HG03432 (cell line): ENCODE measurements around the gene HNRNPH2.

Experiments
- ATAC-seq: cut with Tn5 transposase; IDR thresholded peaks from one replicate; pipeline ENCODE4 v1.9.1; 2021; ENCODE audit warnings: mild to moderate bottlenecking, moderate library complexity; ENCODE audit not compliant: unreplicated experiment

Gene HNRNPH2, protein sequence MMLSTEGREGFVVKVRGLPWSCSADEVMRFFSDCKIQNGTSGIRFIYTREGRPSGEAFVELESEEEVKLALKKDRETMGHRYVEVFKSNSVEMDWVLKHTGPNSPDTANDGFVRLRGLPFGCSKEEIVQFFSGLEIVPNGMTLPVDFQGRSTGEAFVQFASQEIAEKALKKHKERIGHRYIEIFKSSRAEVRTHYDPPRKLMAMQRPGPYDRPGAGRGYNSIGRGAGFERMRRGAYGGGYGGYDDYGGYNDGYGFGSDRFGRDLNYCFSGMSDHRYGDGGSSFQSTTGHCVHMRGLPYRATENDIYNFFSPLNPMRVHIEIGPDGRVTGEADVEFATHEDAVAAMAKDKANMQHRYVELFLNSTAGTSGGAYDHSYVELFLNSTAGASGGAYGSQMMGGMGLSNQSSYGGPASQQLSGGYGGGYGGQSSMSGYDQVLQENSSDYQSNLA

GRCh38 chrX:101407748-101408531 is at the start of gene HNRNPH2, which contains the start of gene GLA:
Gene HNRNPH2 (plus strand): TSS chrX:101408222. CDS start chrX:101411989, 3,767 bp downstream.
Gene GLA (minus strand): TSS chrX:101407925. CDS start chrX:101407903, 22 bp downstream.
- ATAC-seq: peak; percentile 96

GRCh38 chrX:101359966-101360365 is 48.1 kb upstream of the HNRNPH2 start:
- no peak for ATAC-seq

GRCh38 chrX:101360390-101360789 is 47.6 kb upstream of the HNRNPH2 start:
- no peak for ATAC-seq

- no peak for ATAC-seq
Observed at GRCh38 chrX:101362116-101362515, 45.9 kb upstream of the HNRNPH2 start.

GRCh38 chrX:101362757-101363156 is 45.3 kb upstream of the HNRNPH2 start:
- no peak for ATAC-seq

GRCh38 chrX:101365301-101365795 is 42.7 kb upstream of the HNRNPH2 start:
- no peak for ATAC-seq

DNA sequence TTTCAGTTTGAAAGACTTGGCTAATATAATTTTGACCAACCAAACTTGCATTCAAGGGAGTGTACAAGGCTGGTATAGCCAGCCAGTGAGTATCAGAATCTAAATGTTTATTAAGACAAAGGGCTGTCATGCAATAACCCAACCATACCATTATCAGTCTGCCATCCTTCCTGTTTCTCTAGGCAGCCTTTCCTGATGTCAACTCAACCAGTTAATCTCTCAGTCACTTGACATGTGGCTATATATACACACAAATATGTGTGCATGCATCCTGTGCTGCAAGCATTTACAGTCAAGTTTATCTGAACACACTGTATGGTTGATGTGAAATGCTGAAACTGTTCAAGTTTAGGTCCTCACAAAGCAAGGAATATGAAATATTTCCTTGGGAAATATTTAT is 39.2 kb upstream of the HNRNPH2 start:
- no peak for ATAC-seq

- no peak for ATAC-seq
Observed at GRCh38 chrX:101369687-101370086, 38.3 kb upstream of the HNRNPH2 start.

- peak; percentile 84 for ATAC-seq
Observed at GRCh38 chrX:101370888-101371504, 37.0 kb upstream of the HNRNPH2 start.

DNA sequence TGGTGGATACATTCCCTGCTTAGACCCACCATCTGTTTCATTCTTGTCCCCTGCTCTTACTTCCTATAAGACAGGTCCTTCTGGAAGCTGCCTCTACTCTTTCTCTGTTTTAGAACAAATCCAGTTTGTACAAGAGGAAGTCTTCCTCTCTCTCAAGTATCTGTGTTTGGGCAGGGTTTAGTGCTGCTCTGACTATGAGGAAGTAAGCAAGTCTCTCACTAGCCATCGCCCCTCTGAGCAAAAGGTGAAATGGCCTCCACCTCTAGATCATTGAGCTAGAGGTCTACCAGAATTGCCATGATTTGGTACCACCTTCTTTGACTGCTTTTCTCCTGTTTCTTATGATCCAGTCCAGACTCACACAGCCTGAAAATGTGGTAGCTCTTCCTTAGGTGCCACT is 30.5 kb upstream of the HNRNPH2 start:
- ATAC-seq: no peak

GRCh38 chrX:101383679-101384205 is 24.3 kb upstream of the HNRNPH2 start:
- ATAC-seq: peak; percentile 73

DNA sequence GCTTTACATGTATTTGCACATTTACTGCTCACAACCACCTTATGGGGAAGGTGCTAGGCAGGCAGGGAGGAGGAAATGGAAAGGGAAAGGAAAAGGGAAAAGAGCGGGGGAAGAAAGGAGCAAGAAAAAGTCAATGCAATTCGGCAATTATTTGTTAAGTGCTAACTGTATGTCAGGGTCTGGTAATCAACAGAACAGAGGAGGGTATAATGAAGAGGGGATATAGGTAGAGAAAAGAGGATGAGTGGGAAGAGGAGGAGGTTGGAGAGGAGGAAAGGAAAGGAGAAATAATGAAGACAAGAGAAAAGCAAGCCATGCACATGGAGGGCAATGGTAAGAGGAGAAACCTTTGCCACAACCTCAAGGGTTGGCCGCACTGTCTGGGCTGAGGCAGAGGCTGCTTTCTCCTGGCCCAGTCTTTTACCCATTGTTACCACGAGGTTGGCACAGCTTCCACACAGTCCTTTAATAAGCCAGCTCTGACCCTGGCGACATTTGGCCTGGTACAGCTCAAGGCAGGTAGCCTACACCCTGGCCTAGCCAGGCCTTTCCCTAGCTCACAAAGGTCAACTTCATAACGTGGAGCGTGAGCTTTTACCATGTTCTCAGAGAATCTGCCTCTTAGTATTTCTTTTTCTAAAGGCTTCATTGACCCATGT is 22.9 kb upstream of the HNRNPH2 start:
- ATAC-seq: no peak

DNA sequence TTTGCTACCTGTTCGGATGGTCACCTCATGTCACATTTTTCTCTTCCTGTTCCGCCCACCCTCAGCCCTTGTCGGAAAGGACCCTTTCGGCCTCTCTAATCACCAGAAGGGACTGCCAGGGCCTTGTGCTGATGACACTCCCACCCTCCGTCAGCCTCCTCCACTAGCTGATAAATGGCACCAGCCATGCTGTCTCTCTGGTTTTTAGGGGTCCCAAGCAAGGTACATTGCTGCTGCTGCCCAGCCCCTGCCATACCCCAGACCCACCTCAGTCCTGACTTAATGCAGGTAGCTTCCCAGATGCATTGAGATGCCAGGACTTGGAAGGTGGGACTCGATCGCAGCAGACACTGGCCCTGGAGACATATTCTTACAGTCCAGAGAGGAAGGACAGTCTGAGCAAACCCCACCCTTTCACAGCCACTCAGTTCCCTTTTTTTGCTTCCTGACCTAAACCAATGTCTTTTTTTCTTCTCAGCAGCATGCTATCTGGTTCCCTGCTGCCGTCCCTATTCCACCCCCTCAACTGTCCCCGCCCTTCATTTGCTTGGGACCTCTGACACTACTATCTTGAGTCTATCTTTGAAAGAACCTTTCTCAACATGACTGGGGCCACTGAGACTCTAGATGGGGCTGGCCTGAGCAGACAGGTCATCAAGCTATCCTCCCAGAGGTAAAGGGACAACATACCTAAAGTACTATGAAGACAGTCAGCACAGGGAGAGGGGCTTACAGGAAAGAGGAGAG is 22.1 kb upstream of the HNRNPH2 start, which contains the start of gene BTK:
BTK (minus strand) TSS at position 397 of the 747 bp plus-strand sequence. CDS start 10,907 bp downstream, outside the sequence.
- ATAC-seq: peak; percentile 73

DNA sequence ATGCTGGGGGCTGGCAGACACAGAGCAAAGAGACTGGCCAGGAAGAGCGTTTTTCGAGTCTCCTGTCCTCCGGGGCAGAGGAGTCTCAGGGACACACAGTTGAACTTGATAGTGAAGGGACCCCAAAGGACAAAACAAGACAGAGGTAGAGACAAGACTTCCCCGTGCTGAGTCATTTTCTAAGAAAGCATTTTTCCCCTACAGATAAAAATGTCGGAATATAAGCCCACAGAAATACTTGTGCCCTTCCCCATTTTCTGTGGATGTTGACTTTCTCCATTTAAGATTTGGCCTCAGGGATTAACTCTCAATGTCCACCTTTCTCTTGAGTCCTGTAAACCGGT is 21.5 kb upstream of the HNRNPH2 start:
- no peak for ATAC-seq

DNA sequence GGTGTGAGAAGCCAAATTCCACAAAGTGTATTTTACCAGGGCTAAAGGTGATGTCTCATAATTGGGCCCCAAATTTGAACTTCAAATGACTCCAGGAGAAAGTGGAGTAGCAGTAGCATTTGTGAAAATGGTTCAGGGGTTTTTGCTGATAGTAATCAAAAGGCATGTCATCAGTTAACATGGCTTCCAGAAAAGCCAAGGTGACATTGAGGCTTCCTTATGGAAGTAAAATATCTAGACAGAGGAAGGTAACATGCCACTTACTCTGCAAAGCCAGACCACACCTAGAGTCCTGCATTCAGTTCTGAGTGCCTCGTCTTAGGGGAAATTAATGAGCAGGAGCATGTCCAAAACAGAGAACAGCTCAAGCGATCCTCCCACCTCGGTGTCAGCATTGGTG is 19.4 kb upstream of the HNRNPH2 start:
- no peak for ATAC-seq

DNA sequence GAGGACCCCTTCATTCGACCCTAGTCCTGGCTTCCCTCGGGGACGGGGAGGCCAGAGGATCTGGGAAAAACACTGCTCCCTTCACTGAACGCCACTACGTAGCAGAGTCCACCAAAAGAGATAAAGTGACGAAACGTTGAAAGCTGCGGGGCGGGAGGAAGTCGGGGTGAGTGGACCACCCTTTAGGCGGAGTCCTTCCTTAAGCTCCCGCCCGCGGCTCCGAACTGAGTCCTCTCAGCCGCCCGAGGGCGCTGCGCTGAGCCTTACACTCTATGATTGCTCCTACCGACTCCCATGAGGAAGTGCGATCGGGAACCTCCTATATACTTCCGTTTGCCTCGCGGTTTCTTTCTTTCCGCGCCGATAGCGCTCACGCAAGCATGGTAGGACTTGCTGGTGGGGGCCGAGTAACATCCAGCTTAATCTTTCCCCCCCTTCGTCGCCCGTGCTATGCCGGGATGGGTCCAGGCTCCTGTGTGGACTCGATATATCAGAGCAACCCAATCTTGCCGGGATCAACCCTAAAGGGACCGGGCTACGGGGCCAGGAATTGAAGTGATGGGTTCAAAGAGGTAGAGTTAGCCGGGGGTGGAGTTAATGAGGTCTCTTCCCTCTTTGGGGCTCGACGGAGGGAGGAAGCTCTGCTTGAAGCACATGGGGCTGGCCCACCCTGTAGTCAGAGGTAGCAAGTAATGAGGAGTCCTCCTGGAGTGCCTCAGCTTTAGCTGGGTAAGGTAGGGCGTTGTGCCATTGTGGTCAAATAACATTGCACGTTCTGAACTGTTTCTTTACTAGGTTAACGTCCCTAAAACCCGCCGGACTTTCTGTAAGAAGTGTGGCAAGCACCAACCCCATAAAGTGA is 17.1 kb upstream of the HNRNPH2 start, which contains the start of gene RPL36A:
RPL36A (plus strand) TSS at position 348 of the 862 bp plus-strand sequence; CDS start at position 381, 33 bp downstream.
- peak; percentile 87 for ATAC-seq

GRCh38 chrX:101391831-101392230 is 16.2 kb upstream of the HNRNPH2 start:
- no peak for ATAC-seq

- no peak for ATAC-seq
Observed at GRCh38 chrX:101393530-101394305, 14.3 kb upstream of the HNRNPH2 start.
